HG03060 (cell line): ENCODE results near the gene MYH7.
"Not testable (repeated sequence)": the region's sequence is repeated elsewhere in the genome, so short reads cannot be mapped to it uniquely, and the experiment has no call there.

Experiments used
- ATAC-seq: cut with Tn5 transposase; IDR thresholded peaks from one replicate; pipeline ENCODE4 v1.9.1; 2021; ENCODE audit warnings: low read depth, moderate number of reproducible peaks; ENCODE audit not compliant: unreplicated experiment

The MYH7 gene

DNA sequence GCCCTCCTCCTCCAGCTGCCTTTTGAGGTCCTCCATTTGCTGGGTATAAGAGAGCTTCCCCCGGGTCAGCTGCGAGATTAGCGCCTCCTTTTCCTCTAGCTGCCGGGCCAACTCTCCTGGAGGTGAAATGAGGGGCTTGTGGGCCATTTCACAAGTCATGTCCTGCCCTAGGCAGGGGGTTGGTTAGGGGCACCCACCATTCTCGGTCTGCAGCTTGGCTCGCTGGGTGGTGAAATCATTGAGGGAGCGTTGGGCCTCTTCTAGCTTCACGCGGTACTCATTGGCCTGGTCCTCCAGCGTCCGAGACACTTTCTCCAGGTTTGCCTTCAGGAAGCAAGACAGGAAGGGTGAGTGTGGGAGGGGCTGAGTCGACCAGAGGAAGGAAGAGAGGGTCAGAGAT, 46.1 kb downstream of the MYH7 start:
- ATAC-seq: no peak

DNA sequence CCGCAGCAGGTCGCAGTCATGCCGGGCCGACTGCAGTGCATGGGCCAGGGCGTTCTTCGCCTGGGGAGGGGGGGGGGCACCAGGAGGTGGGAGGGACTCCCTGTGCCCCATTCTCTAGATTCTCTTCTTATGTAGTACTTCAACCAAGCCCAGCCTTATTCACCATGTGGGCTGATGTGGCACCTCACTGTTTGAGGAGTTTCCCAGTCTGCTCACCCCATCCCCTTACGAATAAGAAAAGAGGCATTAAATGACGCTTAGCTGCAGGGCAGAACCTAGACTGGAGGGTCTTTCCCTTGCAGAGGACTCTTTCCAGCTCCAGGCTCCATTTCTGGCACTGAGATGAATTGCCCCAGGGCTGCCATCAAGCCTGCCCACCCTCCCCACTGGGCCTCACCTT, 46.5 kb downstream of the MYH7 start:
- no peak for ATAC-seq

DNA sequence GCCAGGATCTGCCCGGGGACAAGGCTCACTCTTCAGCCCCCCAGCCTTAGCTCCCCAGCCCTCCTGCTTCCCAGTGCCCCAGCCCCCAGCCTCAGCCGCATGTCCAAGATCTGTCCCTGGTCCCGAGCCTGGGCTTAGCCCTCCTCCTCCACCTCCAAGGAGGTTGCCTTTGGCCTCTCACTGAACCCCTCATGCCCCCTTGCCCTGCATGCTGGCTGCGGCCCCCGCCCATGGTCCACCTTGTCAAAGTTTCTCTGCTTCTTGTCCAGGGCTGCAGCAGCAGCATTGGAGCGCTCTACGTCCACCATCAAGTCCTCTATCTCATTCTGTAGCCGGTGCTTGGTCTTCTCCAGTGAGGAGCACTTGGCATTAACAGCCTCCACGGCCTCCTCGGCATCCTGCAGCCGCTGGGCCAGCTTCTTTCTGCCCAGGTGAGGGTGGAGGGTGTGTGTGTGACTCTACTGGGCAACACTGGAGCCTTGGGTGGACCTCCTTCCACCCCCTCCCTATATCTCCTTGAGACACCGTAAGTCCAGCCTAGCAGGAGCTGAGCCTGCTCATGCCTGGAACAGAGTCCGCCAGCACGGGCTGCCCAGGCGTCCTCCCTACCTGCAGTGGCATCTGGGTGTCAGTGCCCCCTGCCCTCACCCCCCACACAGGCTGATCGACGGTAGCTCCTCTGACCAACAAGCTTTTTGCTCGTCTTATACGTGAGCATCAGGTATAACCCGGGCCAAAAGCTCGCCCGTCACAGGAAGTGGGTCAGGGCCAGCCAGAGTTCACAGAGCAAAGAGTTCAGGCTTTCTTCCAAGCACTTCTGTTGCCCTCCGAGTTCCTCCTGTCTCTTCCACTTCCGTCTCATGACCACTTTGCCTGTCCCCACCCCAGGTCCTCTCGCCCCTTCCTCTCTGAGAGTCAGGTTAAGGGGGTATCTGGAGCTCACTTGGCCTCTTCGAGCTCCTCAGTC, 47.3 kb downstream of the MYH7 start:
- no peak for ATAC-seq

DNA sequence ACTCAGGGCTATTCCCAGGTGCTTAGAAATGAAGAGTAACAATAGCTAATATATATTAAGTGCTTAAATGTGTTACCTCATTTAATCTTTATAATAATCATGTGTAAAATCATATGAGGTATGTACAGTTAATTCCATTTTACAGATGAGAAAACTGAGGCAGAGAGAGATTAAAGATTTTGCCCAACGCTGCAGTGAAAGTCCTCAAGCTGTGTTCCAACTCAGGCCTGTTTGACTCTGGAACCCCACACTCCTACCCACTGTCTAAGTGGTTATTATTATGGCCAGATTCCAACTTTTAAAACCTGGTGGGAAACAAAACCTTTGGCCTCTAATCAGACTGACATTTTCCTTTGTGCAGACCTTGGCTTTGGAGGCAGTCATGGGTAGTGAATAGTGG, 48.5 kb downstream of the MYH7 start:
- no peak for ATAC-seq

DNA sequence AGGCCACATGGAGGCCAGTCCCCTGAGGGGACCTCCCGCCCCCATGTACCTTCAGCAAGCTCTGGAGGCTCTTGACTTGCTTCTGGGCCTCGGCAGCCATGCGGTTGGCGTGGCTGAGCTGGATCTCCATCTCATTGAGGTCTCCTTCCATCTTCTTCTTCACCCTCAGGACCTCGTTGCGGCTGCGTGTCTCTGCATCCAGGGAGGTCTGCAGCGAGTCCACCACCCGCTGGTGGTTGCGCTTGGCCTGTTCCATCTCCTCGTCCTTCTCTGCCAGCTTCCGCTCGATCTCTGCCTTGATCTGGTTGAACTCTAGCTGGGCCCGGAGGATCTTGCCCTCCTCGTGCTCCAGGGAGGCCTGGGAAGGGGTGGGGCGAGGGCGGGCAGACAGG, 49.2 kb downstream of the MYH7 start:
- ATAC-seq: not testable (repeated sequence)

DNA sequence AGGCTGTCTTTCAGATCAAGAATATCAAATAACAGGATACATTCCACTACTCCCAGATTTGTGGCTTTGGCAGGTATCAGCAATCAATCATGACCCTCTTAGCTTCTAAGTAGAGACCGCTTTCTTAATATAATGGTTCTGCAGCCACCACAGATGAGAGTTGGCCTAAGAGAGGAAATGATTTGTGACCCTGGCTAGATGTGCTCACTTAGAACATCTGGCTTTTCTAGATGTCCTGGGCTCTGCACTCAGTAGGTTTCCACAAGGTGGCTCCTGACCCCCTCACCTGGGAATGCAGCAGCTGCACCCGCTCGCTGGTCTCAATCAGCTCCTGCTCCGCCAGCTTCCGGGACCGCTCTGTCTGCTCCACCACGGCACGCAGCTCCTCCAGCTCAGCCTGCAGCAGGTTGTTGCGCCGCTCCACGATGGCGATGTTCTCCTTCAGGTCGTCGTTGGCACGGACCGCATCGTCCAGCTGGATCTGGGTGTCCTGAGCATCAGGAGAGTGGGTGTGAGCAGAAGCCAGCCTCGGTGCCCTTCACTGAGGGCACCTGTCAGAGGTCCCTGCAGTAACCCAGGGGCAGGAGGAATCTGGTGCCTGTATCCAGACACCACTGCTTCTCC, 49.7 kb downstream of the MYH7 start:
- ATAC-seq: no peak

DNA sequence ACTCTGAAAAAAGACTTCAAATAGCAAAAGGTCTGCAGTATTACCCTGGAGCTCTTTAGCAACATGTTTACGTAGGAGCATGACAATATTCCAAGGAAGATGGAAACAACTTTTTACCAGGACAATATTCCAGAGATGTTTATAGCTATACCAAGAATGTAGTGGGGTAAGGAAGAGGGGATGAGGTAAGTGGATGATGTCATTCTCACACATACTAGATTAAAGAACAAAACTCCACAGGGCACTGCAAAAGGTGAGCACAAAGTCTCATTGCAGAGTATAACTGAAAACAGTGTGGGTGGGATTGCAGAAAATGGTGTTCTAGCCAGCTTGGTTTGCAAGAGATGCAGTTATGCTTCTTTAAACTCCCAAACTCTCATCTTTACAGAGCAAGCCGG, 50.2 kb downstream of the MYH7 start:
- ATAC-seq: no peak

DNA sequence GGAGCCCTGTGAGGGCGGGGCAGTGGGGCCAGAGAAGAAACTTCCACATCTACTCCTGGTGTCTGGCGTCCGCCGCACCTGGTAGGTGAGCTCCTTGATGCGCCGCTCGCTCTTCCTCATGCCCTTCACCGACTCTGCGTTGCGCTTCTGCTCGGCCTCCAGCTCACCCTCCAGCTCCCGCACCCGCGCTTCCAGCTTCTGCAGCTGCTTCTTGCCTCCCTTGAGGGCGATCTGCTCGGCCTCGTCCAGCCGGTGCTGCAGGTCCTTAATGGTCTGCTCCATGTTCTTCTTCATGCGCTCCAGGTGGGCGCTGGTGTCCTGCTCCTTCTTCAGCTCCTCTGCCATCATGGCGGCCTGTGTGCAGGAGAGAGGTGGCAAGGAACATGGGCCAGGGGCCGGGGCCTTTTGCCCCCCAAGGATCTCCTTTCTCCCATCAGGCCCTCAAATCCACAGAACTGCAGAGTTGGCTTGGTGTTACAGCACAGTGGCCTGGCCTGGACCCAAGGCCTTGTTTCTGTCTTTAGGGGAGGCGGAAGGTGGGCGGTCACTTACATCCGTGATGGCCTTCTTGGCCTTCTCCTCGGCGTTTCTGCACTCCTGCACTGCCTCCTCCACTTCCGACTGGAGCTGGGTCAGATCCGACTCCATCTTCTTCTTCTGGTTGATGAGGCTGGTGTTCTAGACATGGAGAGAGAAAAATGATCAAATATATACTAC, 50.9 kb downstream of the MYH7 start:
- ATAC-seq: no peak

DNA sequence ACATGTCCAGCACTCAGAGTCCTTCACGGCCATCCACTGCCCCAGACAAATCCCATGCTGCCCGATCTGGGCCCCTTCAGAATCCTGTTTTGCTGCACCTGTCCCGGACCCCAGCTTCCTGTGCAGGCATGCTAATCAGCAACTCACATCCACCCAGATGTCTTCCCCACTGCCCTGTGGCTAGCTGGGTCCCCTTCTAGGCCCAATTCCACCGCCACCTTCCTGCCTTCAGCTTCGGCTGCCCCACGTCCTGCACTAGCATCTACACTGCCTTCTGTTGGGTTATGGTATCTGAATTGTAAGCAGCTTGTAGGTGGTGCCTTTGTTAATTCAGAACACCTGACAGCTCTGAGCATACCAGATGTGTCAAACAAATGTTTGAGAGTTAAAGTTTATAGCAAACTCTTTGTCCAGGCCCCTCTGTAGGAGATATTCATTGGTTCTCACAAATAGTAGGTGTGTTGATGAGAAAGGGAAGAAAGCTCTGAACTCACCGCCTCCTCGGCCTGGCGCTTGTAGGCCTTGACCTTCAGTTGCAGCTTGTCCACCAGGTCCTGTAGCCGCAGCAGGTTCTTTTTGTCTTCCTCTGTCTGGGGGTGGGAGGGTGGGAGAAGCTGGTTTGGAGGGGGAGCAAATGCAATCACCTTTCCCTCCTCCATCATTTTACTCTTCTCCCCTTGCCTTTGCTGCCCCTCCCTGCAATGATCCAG, 52.6 kb downstream of the MYH7 start:
- ATAC-seq: no peak

DNA sequence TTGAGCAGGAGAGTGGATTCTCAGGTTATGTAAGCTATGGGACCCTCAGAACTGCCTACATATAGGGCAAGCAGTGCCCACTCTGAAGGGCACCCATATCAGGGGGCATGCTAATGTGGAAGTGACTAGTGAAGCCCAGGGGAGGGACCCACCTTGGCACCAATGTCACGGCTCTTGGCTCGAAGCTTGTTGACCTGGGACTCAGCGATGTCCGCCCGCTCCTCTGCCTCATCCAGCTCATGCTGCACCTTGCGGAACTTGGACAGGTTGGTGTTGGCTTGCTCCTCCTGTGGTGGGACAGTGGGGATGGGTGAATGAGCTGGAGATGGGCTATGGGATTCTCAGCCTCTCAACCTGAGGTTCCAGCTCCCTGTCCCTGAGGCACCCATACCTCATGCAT, 53.2 kb downstream of the MYH7 start:
- ATAC-seq: no peak

DNA sequence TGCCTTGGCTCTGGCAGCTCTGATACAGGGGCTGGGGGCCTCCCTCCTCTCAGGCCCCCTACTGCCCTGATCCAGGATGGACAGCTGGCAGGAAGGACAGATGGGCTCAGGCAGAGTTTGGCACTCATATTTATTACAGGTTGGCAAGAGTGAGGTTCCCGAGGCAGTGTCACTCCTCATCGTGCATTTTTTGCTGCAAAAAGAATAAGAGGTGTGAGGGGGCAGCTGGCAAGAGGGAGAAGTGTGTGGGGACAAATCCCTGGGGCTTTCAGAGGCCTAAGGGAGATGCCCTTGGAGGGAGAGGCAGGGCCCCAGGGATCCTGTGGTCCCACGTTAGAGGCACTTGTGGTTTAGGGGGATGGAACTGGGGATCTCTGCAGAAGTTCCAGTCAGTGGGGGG, 53.6 kb downstream of the MYH7 start:
- ATAC-seq: no peak

DNA sequence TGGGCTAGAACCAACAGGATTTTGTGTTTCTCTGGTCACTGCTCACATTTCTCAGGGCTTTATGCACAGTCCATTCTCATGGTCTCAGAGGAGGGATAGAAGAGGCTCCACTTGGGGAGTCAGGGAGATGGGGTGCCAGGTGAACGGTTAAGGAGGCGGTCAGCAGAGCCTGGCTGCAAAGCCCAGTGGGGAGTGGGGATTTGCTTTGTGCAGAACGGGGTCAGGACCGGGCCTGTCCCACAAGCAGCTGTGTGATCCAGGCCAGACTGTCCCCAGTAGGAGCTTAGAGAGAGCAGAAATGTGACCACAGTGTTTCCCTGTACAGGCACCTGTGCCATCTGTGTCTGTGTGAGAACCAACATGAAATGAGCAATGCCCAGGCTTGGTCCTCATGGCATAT, 54.5 kb downstream of the MYH7 start:
- no peak for ATAC-seq

DNA sequence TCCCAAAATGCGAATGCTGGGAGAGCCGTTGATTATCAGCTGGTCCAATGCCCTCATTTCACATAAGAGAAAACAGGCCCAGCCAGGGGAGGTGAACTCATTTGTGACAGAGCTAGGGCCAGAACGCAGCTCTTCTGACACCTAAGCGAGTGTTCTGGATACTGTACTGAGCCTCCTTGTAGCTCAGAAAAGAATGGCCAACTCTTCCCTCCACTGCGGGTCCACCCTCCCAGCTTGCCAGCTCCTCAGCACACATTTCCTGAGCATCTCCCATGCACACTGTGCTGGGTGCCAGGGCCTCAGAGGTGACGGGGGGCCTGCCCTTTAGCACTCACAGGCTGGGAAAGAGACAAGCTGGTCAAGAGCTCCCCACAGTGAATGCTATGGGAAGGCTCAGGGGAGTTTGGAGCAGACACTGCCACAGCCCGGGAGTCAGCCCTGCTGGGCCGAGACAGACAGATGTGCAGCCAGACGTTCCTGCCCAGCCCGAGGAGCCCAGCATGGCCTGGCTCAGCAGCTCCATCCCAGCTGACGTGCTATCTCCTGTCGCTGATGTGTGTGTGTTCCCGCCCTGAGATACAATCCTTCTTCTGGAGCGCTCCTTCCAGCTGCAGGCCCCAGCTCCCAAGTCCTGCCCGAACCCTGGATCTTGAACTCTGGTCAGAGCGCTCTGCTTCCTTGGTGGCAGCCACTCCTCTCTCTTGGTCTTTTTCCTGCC, 55.1 kb downstream of the MYH7 start:
- ATAC-seq: no peak

DNA sequence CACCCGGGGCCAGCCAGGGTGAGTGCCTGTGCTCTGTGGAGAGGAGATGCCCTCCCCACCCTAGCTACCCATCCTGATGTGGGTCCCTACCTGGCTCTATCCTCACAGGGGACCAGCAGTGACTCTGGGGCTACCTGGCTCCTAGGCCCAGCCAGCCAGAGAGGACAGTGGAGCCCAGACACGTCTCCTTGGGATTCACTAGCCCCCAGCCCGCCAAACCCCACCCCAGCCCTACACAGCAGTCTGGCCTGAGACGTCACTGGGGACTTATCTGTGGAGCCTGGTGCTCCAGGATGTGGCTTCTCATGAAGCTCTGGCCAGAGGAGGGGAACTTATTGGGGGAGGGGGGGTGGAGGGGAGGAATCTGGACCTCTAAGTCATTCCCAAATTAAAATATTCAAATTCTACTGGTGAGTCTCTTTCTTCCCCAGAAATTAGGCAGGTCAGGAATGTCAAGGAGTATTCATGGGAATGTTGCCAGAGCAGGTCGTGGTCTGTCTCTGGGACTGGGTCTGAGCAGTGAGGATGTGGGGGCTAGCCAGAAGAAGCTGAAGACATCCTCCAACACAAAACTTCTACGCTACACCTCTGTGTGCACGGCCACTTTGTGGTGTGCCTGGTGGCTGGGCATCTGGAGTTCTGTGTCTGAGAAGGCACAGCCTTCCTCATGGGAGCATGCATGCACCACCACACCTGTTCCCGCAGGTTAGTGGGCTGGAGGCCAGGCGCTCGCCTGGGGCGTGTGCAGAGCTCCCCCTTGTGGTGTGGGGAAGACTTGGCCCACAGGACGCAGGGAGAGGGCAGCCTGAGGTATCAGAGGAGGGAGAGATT, 55.9 kb downstream of the MYH7 start:
- ATAC-seq: no peak

DNA sequence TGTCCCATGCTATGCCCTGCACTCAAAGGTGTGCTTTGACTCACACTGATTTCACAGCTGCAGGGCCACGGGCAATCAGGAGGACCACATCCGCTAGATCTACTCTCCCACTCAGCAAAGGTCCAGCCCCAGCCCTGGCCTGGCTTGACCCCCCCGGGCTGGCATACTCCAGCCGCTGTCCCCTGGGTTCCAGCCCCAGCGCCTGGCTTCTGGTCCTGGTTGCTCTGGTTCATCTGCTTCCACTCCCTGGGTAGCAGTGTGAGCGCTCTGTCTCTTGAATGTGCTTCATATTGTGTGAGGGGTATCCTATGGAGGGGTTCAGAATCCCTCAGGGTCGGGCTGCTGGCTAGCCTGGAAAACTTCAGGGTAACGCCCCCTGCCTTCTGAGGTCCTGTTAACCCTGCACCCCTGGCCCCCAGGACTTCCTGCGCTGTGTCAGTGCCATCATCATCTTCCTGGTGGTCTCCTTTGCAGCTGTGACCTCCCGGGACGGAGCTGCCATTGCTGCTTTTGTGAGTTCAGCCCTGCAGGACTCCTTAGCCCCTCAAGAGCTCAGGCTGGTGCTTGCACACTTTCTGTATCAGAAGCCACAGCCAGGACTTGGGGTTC, 56.7 kb downstream of the MYH7 start:
- ATAC-seq: no peak

DNA sequence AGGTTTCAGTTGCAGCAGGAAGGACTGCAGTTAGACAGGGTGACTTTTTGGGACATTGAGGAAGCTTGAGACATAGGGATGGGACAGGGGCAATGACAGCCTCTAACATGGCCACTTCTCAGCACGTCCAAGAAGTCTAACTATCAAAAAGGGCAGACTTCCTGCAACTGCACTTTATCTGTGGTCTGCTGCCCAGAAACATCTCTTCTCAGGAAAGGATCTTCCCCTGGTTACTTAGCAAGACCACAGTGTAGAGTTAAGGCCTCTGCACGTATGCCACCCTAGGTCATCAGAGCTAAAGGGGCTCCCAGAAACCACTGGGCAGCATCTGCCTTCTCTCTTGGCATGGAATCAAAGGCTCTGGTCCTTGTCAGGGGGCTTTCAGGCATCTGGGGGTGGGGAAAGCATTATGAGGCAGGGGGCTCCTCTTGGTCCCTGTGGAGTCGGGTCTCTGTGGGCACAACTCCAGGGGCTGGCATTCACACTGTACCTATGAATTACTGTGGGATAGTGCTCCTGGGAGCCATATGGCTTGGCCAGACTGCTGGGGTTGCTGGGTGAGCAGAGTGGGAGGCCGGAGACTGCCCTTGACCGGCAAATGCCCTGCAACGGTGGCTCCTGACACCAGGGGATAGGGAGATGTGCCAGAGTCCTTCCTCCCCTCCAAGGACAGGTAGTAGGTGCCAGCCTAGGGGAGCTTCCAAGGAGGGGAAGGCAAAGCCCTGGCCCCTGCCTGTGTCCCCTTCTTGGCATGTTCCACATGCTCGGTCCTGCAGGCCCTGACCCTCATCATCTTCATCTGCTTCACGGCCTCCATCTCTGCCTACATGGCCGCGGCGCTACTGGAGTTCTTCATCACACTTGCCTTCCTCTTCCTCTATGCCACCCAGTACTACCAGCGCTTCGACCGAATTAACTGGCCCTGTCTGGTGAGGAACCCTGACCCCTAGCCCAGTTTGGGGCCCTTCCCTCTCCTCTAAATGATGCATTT, 57.6 kb downstream of the MYH7 start:
- ATAC-seq: no peak

DNA sequence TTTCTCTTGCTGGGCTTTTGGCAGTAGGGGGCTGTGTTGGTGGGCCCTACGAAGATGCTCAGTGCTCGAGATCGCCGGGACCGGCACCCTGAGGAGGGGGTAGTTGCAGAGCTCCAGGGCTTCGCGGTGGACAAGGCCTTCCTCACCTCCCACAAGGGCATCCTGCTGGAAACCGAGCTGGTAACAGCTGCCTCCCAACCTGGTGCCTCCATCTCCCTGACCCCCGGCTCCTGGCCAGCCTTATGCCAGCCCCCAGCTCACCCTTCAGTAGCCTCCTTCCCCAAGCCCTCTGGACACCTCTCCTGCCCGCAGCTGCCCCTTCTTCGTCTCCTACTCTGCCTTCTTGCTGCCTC, 58.3 kb downstream of the MYH7 start:
- ATAC-seq: no peak
